Osteocyte (in vitro differentiated cells): ENCODE results near the gene USP1. TPM values are rescaled to one million over a fixed set of nuclear protein-coding genes. Genes with fewer than 3 reads are reported as not detected.

Experiments
- DNase-seq: peaks from one replicate; pipeline ENCODE4 v3.0.0; 2021; ENCODE audit warnings: mixed read lengths; ENCODE audit not compliant: unreplicated experiment; ENCODE audit errors: extremely low spot score
- H3K27ac Mint-ChIP-seq: one replicate; pipeline ENCODE4 v1.8.0; 2021; ENCODE audit warnings: mild to moderate bottlenecking, mixed read lengths; ENCODE audit not compliant: unreplicated experiment
- H3K27me3 Mint-ChIP-seq: one replicate; pipeline ENCODE4 v1.8.0; 2021; ENCODE audit warnings: mixed read lengths; ENCODE audit not compliant: unreplicated experiment
- H3K36me3 Mint-ChIP-seq: one replicate; pipeline ENCODE4 v1.8.0; 2021; ENCODE audit warnings: mixed read lengths; ENCODE audit not compliant: unreplicated experiment
- H3K4me1 Mint-ChIP-seq: one replicate; pipeline ENCODE4 v1.8.0; 2021; ENCODE audit warnings: mixed read lengths; ENCODE audit not compliant: unreplicated experiment
- H3K4me3 Mint-ChIP-seq: one replicate; pipeline ENCODE4 v1.8.0; 2021; ENCODE audit warnings: mild to moderate bottlenecking, moderate library complexity, mixed read lengths; ENCODE audit not compliant: unreplicated experiment
- H3K9me3 Mint-ChIP-seq: one replicate; pipeline ENCODE4 v1.8.0; 2021; ENCODE audit warnings: mixed read lengths; ENCODE audit not compliant: unreplicated experiment
- total RNA-seq: library from RNA; stranded (reverse); gene quantifications from 2 replicates; pipeline ENCODE4 v1.2.1, GENCODE V29; 2021
- TF ChIP-seq, protein P1 (sequence below): fragments of 200-600 bp; sonication (generic); IDR thresholded peaks from 2 replicates; pipeline ENCODE4 v1.5.0; 2021; ENCODE audit warnings: antibody characterized with exemption, mild to moderate bottlenecking, moderate library complexity

USP1 gene
- total RNA-seq, 1 donor from 2014 or later, result 24.6 TPM

DNA sequence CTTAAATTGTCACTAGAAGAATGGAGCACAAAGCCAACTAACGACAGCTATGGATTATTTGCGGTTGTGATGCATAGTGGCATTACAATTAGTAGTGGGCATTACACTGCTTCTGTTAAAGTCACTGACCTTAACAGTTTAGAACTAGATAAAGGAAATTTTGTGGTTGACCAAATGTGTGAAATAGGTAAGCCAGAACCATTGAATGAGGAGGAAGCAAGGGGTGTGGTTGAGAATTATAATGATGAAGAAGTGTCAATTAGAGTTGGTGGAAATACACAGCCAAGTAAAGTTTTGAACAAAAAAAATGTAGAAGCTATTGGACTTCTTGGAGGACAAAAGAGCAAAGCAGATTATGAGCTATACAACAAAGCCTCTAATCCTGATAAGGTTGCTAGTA is 13.5 kb downstream of the USP1 start:
- TF ChIP-seq, protein P1, sequence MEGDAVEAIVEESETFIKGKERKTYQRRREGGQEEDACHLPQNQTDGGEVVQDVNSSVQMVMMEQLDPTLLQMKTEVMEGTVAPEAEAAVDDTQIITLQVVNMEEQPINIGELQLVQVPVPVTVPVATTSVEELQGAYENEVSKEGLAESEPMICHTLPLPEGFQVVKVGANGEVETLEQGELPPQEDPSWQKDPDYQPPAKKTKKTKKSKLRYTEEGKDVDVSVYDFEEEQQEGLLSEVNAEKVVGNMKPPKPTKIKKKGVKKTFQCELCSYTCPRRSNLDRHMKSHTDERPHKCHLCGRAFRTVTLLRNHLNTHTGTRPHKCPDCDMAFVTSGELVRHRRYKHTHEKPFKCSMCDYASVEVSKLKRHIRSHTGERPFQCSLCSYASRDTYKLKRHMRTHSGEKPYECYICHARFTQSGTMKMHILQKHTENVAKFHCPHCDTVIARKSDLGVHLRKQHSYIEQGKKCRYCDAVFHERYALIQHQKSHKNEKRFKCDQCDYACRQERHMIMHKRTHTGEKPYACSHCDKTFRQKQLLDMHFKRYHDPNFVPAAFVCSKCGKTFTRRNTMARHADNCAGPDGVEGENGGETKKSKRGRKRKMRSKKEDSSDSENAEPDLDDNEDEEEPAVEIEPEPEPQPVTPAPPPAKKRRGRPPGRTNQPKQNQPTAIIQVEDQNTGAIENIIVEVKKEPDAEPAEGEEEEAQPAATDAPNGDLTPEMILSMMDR, result no peak
- H3K4me1 Mint-ChIP-seq, result no peaks in the 10 kb centered on the region
- no peak overlapping the region for H3K4me3 Mint-ChIP-seq
- H3K36me3 Mint-ChIP-seq, result peaks cover 46% of the 10 kb centered on the region
- H3K9me3 Mint-ChIP-seq, result no peaks in the 10 kb centered on the region
- no peak for DNase-seq
- H3K27ac Mint-ChIP-seq, result no peak overlapping the region
- H3K27me3 Mint-ChIP-seq, result no peaks in the 10 kb centered on the region

DNA sequence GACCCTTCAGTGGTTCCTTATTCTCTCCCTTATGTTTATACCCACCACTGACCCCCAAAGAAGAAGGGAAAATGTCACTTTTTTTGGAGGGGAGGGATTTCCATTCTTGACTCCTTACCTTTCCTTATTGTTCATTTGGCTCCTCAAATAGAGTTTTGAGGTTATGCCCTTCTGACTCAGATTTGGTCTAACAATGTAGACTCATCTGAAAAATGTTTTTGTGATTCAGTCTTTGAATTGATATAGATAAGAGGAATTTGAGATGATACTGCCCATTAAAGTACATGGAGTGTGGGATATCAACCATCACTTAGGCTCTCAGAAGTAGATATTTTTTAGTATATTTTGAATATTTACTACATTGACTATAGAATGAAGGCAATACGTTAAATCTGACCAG is 16.1 kb downstream of the USP1 start:
- peaks cover 39% of the 10 kb centered on the region for H3K36me3 Mint-ChIP-seq
- TF ChIP-seq, protein P1, result no peak
- H3K27me3 Mint-ChIP-seq, result no peaks in the 10 kb centered on the region
- H3K4me1 Mint-ChIP-seq, result no peaks in the 10 kb centered on the region
- DNase-seq, result no peak
- H3K4me3 Mint-ChIP-seq, result no peak overlapping the region
- no peaks in the 10 kb centered on the region for H3K9me3 Mint-ChIP-seq
- H3K27ac Mint-ChIP-seq, result no peak overlapping the region

DNA sequence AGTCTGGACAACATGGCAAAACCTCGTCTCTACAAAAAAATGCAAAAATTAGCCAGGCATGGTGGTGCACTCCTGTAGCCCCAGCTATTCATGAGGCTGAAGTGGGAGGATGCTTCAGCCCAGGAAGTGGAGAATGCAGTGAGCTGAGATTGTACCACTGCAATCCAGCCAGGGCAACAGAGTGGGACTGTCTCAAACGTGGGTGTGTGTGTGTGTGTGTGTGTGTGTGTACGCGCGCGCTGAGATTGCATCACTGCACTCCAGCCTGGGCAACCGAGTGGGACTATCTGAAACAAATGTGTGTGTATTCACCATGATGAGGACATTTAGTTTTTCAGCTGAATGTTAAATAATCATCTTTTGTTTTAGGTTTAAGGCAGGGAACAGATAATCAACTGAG is 21.1 kb downstream of the USP1 start:
- Mint-ChIP-seq H3K4me1 (no peaks in the 10 kb centered on the region), H3K36me3 (peaks cover 23% of the 10 kb centered on the region), H3K9me3 (no peaks in the 10 kb centered on the region), H3K27ac (no peak overlapping the region), H3K4me3 (no peak overlapping the region), H3K27me3 (no peaks in the 10 kb centered on the region)
- DNase-seq, result no peak
- TF ChIP-seq, protein P1, result no peak

DNA sequence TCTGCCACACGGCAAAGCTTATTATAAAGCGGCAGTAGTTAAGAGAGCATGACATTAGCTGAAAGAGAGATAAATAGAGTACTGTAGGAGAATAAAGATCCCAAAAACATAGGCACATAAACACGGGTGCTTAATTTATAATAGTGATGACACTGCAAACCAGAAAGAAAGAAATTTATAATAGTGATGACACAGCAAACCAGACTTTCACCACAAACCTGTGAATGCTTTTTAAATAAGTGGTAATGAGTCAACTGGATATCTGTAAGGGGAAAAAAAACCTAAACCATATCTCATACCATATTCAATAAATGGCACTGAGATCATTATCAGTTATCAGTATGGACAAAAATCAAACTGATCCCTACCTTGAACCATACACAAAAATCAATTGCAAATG is 25.5 kb downstream of the USP1 start:
- Mint-ChIP-seq H3K4me1 (no peaks in the 10 kb centered on the region), H3K27me3 (no peaks in the 10 kb centered on the region), H3K36me3 (peaks cover 34% of the 10 kb centered on the region), H3K9me3 (no peaks in the 10 kb centered on the region), H3K4me3 (no peak overlapping the region), H3K27ac (no peak overlapping the region)
- TF ChIP-seq, protein P1, result no peak
- DNase-seq, result no peak

DNA sequence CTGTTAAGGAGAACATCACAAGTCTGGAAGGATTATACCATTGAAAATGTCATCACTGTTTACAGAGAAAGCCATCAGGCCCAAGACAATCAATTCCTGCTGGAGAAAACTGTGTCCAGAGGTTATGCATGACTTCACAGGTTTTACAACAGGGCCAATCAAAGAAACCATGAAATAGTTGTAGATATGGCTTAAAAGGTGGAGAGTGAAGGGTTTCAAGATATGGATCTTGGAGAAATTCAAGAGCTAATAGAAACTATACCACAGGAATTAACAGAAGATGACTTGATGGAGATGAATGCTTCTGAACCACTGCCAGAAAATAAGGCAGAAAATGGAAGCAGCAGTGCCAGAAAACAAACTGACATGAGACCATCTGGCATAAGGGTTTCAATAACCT is 30.2 kb downstream of the USP1 start:
- Mint-ChIP-seq H3K27me3 (no peaks in the 10 kb centered on the region), H3K27ac (no peak overlapping the region), H3K4me3 (no peak overlapping the region), H3K36me3 (peaks cover 69% of the 10 kb centered on the region), H3K4me1 (no peaks in the 10 kb centered on the region), H3K9me3 (peaks cover 21% of the 10 kb centered on the region)
- TF ChIP-seq, protein P1, result no peak
- DNase-seq, result no peak
